Kidney glomerular epithelial cell (primary cell): ENCODE results near the gene FLT4.

Experiments used
- DNase-seq: peaks from one replicate; lab custom pipeline; 2025; lab: John Stamatoyannopoulos, UW

Gene FLT4

DNA sequence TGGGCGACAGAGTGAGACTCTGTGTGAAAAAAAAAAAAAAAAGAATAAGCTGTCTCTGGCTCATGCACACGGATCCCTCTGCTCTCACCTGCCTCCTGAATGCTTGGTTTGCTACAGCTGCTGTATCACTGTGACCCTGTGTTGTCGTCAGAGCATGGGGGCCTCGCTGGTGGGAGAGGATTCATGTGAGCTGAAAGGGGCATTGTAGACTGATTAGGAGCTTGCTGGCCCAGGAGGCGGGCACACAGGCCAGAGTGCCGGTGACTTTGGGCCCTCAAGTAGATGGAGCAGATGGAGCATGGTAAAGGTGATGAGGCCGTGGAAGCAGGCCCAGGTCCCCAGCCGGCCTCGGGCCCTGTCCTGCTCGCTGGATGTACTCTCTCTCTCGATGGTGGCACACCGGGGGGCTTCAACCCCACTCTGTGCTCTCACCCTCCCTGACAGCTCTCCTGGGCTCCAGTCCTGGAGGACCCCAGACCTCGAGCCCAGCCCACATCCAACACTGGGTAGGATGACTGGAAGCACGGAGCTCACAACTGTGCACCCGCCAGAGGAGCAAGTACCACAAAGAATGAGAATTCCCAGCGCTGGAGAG lies 7.1 kb downstream of the FLT4 start:
- DNase-seq = no peak

DNA sequence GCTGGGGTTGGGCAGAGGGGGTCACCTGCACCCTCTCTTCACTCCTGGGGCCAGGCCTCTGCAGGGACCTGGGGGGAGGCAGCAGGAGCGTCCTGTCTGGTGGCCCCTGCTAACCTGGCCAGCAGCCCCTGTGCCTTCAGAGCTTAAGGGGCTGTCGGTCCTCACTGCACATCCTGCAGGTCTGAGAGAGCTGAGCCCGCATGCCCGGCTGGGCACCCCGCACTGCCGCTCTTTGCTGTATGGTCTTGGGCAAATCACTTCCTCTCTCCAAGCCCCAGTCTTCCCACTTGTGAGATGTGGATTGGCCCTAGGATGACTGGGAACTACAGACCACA lies 7.9 kb downstream of the FLT4 start:
- no peak for DNase-seq

DNA sequence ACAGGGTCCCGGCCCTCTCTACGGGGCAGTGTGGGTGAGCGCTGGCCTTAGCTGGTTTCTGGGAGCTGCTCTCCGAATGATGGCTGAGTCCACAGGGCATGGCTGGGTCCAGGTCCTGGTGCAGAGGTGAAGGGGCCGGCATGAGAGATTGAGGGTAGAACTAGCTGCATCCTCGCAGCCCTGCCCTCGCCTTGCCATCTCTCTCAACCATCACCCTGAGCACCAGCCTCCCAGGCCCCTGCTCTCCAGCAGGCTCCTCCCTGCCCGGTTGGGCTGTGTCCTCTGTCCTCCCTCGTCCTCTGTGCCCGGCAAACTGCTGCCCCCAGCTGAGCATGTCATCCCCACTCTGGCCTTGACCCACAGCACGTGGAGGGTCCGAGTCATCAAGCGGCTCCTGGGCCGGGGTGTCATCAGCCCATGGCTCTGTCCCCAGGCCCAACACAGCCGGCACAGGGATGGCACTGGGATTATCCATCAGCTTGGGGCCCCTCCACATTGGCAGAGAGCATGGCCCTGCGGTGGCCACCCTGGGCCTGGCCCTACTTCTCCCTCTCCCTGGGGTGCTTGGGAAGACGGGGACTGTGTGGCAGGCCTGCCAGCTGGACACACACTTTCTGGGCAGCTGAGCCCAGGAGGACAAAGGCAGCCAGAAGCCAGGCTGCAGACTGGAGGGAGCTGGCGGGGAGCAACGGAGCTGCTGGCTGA lies 8.4 kb downstream of the FLT4 start:
- DNase-seq = no peak

DNA sequence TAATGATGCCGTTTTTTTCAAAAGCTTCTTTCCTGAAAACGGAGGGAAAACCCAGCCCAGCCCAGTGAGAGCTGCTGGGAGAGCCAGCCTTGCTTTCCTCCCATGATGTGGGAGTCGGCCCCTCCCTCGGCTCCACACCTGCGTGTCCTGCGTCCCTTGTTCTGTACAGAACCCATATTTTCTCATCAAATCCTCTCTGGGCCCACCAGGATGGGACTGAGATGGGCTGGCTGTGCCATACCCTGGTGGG lies 8.9 kb downstream of the FLT4 start:
- no peak for DNase-seq

DNA sequence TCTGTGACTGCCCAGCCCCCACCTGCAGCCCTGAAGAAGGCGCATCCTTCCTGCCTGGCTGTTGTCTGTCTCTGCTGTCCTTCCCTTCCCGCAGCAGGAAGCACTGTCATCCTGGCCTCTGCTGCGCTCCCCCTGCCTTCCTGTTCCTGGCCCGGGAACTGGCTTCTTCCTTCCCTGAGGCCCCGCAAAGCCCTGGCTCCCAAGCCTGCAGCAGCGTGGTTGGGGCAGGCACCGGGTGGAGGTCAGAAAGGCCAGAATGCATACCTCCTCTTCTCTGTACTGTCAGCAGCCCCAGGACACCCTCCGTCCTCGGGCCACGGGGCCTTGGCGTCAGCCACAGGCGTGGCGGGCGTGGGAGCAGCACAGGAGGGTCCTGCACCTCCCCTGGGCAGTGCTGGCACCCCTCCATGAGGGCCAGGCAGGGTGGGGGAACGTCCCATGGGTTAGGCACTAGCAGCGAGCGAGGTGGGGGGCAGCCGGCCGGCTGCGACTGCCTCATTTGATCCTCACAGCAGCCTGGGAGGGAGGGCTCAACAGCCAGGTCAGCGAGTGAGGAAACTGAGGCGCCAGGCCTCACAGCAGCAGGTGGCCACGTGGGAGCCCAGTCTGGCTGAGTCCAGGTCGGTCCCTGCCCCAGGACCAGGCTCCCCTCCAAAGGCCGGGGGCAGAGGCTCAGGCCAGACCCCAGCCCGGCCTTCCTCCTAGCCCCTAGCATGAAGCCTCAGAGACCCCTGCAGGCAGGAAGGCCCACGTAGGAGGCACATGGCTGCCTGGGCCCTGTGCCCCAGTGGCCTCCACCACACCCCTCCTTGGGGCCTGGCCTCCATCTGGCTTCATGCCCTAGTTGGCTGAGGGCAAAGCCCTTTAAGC lies 9.4 kb downstream of the FLT4 start:
- no peak for DNase-seq

DNA sequence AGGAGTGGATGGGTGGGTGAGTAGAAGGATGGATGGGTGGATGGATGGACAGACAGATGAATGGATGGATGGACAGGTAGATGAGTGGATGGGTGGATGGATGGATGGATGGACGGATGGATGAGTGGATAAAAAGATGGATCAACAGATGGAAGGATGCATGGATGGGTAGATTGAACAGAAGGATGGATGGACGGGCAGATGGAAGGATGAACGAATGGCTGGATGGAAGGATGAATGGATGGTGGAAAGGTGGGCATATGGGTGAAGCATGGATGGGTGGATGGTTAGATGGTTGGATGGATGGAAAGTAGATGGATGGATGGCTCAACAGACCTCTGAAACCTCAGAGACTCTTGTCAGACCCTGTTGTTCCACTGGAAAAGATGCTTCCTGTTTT lies 10.1 kb downstream of the FLT4 start:
- no peak for DNase-seq

DNA sequence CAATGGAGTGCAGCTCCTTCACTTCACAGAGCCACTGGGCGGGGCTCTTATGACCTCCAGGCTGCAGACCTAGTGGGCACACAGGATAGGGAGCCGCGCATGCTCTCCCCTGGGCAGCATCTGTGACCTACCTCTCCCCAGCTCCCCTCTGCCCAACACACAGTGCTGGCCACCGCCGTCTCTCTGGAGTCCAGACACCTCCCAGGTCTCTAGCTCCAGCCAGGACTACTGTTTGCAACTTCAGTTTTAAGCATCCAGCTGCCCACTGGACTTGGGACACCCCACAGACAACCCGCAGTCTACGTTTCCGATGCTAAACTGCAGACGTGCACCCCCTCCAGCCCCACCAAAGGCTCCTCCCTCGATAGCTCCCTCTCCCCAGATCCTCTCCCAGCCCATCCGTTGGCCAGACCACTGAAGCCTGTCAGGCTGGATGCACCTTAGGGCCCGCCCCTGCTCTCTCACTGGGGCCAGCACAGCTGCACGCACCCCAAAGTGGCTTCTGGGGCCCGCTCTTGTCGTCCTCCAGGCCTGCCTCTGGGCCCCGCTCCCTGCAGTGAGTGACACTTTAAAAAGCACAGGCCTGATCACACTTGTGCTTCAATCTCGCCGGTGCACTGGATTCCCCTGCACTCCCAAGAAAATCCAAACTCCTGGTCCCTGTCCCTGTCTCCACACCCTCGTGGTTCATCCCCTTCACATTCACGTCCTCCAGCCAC lies 11.3 kb downstream of the FLT4 start:
- no peak for DNase-seq

DNA sequence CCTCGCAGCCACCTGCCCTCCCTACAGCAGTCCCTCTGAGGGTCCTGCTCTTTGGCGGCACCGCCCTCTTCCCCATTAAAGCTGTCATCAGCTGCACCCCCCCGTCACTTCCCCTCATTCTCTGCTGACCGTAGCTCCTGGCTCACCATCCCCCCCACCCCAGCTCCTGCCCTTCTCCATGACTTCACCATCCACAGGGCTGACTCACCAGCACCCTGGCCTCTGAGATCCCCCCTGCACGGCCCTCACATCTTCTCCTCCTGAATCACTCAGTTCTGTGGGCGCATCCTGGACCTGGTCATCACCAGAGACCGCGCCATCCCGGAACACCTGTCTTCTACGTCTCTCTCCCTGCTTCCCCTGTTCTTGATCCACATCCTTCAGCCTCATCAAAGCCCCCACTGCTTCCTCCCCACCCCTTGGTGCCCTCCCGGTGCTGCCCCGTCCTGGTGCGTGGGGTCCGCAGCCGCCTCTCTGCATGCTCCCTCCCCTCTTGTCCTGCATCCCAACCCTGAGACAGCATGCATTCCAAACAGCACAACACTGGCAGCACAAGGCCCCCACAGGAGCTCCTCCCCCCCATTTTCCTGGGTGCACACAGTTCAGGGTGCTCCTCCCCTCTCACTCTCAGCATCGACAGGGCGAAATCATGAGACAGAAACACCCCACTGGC lies 12.9 kb downstream of the FLT4 start:
- DNase-seq = peak; percentile 52

DNA sequence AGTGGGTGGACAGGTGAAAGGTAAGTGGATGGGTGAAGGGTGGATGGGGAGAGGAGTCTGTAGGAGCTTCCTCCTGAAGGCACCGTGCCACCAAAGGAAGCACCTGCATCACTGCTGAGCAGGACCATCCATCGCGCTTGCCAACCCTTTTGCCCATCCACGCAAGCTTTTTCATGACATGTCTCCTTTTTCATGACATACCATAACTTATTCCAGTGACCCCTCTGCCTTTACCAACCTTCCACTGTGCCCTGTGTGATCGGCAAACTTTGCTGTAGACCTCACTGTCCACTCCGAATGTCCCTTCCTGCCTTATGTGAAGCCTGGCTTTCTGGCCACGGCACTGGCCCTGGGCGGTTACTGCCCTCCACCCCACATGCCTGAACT lies 13.4 kb downstream of the FLT4 start:
- DNase-seq = no peak

DNA sequence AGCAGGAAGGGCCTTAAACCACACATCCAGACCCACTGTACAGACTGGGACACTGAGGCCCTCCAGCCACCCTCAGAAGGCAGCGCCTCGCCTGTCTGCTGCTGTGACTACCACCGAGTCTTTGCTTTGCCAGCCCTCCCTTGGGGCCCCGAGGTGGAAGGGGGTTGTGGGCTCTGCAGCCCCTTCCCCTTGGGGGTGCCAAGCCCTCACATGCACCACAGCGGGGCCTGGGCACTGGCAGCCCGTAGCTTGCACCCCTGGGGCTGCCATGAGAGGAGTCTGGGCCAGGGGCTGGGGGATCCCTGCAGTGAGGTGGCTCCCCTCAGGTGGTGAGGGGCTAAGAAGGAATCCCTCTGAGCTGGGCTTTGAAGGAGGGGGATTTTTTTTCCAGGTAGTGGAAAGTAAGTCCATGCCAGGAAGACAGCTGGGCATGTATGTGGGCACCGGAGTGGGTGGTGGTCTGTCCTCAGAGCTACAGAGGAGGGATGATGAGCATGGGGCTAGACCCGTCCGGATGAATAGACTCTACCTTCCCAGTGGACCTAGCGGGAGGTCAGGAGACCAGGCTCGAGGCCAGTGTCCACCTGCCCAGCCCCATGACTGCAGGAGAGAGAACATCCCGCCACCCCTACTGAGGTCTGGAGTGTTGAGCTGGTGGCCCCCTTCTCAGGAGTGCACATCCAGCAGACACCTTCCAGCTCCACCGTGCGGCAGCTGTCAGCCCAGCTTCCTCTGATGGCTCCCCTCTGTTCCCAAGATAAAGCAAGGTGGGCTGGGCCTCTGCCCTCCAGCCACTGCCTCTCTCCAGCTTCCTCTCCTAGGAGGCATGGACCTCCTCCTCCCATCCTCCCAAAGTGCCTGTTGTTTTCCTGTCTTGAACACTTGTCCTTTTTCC lies 15.9 kb downstream of the FLT4 start:
- DNase-seq = no peak

DNA sequence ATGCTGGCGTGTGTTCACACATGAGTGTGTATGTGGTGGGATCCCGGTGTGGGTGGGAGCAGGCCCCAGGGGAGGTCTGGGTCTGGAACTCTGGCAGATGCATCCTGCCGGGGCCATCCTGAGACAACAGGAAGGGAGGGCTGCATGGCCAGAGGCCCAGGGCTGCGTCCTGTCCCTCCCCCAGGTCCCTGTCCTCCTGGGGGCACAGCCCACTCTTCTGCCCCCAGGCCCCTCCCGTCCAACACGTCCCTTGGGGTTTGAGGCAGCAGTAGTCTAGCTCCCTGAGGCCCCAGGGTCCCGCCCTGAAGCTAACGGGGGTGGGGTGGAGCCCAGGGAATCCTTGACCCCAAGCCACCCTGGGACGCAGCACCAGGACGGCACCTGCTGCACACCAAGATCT lies 16.6 kb downstream of the FLT4 start:
- DNase-seq = no peak

DNA sequence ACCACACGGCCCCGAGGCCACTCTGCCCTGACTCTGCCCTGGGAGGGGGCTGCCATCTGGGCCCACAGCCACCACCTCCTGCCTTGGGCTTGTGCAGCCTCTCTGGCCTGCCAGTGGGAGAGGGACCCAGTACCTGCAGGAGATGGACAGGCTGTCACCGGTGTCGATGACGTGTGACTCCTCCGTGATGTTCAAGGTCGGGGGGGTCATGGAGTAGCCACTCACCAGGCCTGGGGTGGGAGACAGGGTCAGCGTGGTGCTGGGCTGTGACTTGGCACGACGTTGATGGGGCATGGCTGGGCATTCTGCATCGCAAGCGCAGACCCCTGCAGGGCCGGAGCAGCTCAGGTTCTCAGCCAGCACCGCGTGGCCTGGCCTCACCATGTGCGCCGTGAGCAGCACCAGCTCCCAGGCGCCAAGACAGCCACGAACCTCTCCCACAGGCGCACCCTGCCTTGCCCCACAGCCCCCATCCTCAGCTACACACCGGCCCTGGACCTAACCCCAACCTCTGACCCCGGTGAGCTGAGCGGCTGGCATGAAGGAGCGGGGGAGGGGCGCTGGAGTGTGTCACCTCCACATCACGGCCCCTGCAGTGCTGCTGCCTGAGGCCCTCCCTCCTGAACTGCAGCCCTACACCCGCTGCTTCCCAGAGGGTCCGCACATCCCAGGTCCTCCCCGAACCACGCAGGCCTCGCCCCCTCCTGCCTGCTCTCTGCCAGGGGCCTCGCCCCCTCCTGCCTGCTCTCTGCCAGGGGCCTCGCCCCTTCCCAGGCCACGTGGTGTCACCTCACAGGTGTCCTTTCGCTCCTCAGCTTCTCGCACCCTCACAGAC lies 17.6 kb downstream of the FLT4 start:
- DNase-seq = no peak

DNA sequence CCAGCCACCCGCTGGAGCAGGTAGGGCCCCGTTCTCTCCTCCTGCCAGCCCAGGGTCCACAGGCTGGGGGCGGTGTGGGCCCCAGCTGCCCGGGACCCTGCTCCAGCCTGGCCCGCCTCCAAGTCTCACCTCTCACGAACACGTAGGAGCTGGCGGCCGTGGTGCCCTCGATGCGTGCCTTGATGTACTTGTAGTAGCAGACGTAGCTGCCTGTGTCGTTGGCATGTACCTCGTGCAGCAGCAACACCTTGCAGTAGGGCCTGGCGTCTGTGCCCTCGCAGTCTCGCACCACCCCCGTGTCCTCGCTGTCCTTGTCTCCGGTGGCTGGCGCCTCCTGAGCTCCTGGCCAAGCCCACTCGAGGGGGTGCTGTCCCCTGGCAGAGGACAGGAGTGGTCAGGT lies 19.0 kb downstream of the FLT4 start:
- no peak for DNase-seq

DNA sequence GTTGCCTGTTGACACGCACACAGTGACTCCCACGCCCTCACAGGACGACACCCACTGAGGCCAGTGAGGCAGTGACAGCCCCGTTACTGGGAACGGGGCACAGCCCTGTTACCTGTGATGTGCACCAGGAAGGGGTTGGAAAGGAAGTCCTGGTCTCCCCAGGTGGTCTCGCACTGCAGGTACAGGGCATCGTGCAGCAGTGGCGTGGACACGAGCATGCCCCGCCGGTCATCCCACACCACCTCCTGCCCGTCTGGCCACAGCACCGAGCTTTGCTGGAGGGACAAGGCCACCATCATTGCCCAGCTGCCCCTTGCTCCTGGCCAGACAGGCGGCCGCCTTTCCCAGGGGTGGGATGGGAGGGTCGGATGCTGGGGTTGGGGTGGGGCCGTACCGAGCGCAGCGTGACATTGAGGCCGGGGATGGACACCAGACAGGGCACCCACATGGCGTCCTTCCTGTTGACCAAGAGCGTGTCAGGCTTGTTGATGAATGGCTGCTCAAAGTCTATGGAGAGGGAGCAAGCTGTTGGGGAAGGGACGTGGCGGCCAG lies 19.5 kb downstream of the FLT4 start:
- no peak for DNase-seq

DNA sequence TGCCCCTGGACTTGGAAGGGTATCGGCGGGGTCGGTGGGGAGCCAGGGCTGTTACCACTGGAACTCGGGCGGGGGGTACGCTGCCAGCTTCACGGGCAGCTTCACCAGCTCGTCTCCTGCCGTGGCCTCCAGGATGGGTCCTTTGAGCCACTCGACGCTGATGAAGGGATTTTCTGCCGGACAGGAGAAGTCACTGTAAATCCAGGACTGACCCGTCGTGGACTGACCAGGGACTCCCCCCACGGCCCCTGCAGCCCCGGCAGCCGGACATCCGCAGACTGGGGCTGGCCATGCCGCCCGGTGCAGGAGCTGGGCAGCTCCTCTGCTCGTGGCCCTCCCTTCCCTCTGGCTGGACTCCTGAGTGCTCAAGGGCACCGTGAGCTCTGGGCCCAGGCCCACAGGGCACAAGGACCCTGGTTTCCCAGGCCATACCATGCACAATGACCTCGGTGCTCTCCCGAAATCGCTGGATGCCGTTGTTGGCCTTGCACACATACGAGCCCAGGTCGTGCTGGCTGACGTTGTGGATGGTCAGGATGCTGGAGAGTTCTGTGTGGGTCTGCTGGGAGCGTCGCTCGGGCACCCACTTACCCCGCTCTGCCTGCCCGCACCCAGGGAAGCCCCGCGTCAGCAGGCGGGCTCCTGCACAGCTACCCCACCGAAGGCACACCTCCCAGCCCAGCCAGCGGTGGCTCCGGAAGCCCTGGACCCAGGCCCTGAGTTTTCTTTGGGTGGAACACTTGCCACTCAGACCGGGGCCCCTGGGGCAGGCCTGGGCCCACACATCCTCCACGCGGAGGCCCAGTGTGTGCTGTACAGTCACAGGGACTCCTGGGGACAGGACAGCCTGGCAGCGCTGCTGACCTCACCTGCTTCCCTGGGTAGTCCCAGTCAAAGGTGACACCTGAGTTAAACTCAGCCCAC lies 20.3 kb downstream of the FLT4 start:
- DNase-seq = no peak

DNA sequence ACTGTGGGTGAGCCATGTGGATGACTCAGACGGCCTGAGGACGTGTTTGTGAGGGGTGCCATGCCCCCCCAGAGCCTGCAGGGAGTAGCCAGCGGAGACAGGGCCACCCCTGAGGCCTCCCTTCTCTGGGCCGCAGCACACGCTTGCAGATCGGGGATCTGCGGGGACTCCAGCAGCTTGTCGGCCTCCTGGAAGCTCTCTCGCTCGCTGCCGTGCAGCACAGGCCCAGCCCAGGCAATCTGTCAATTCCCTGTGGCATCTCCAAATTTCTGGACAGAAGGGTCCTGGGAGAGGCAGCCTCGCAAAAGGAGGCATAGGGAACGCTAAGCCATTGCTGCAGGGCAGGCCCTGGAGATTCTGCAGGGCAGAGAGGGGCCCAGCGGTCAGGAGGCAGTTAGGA lies 21.2 kb downstream of the FLT4 start:
- no peak for DNase-seq

DNA sequence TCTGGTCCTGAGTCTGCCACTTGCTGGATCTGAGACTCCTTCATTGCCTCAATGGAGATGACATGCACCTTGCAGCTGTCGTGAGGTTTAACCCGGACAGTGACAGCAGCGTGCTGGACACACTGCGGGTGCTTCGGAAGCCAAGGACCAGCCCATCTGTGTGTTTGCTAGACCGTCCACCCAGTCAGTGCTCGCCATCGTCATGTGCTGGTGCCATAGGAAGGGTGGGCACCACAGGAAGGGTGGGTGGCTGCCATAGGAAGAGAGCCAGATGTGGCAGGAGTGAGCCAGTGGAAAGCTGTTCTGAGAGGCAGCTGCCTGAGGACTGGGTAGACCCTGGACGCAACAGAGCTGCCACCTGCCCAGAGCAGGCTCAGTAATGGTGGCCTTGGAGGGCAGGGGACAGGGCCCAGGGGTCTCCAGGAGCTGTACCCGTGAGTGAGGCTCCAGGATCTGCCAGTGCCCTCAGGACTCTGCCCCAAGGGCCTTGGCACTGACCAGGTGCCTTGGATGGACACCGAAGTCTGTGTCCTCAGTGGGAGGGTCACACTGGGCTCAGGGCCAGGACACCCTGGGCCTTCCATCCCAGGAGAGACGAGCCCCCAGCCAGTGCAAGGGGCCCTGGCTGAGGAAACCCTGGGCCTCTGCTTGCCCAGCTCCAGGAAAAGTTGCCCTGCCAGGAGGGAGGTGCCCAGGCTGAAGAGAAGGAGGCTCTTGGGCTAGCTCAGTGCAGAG lies 21.8 kb downstream of the FLT4 start:
- no peak for DNase-seq

DNA sequence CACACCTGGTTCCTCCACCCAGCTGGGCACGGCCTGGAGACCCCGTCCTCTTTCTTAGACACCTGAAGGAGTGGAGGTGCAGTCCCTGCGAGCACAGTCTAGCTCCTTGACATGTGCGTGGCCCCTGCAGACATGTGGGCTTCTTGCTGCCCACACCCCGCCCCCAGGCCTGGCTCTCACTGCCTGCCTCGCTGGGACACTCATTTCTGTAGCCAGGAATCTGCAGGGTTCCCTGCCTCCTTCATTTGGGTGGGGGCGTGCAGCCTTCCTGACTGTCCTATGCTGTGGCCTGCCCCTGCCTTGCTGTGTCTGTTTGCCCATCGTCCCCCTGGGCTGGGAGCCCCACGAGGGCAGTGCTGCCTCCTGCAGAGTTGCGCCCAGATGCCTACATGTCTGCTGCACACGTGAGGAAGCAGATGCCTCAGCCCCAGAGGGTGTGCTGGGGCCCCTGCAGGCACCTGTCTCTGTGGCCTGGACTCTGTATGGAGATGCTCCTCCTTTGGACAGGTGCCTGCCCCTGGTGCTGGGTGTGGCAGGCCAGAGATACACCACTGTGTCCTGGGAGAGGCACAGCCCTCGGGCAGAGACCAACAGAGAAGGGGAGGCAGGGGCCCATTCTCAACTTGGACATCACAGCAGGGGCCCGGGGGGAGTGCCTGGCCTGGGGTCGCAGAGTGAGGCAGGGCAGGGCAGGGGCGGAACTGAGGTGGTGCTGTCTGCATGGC lies 22.6 kb downstream of the FLT4 start:
- DNase-seq = no peak
